HL-60/S4 (cell line): ENCODE results near the gene PPME1.

Experiments
- in situ Hi-C: fragments of 300-500 bp; cut with MboI; formaldehyde crosslinking; loops from 2 replicates; pipeline ENCODE4 v1.14.3; 2022; ENCODE audit warnings: low sequenced_read_pairs

Gene PPME1

GRCh38 chr11:74221816-74222215, 50.7 kb downstream of the PPME1 start:
- in situ Hi-C loops: no loop called here

GRCh38 chr11:74225565-74225964, 54.5 kb downstream of the PPME1 start:
- in situ Hi-C loops: no loop called here

GRCh38 chr11:74226907-74227306, 55.8 kb downstream of the PPME1 start:
- in situ Hi-C loops: no loop called here

GRCh38 chr11:74232311-74232950, 61.3 kb downstream of the PPME1 start:
- in situ Hi-C loops: no loop called here

DNA sequence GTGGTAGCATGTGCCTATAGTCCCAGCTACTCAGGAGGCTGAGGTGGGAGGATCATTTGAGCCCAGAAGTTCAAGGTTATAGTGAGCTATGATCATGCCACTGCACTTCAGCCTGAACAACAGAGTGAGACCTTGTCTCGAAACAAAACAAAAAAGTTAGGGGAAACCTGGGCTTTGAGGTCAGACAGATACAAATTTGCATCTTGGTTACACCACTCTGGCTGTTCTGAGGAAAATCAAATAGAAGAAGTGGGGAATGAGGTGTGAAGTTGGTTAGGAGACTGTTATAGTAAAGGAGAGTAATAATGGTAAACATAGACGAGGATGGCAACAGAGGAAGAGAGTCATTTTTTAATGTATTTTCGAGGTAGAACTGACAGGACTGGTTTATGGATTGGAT, 62.6 kb downstream of the PPME1 start:
- in situ Hi-C loops: no loop called here

GRCh38 chr11:74235121-74235520, 64.0 kb downstream of the PPME1 start:
- in situ Hi-C loops: no loop called here

GRCh38 chr11:74237541-74237940, 66.5 kb downstream of the PPME1 start:
- in situ Hi-C loops: no loop called here

DNA sequence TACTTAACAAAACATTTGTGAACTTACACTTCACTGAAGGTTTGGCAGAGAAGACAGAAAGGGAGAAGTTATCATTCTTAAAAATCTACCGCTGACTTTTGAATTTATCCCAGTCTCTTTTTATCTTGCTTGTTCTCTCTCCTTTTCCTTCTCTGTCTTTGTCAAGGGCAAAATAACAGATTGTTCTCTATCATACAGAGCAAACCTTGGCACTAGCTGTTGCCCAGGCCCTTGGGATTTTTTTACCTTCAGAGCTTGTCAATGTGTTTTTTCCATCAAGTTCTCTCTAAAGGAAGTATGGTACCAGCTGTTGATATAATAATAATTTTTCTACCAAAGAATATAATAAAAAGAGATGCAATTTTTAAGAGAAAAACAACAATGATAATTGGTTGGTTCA, 67.2 kb downstream of the PPME1 start:
- in situ Hi-C loops: no loop called here

- in situ Hi-C loops: no loop called here
These were observed 77.4 kb downstream of the PPME1 start for GRCh38 chr11:74248469-74248868.

GRCh38 chr11:74249496-74249895, 78.4 kb downstream of the PPME1 start:
- in situ Hi-C loops: no loop called here

GRCh38 chr11:74253361-74253760, 82.3 kb downstream of the PPME1 start:
- in situ Hi-C loops: loop anchor here (25.0 kb wide), 1 partner anchor 309 kb away; no protein-coding TSS in a partner anchor

DNA sequence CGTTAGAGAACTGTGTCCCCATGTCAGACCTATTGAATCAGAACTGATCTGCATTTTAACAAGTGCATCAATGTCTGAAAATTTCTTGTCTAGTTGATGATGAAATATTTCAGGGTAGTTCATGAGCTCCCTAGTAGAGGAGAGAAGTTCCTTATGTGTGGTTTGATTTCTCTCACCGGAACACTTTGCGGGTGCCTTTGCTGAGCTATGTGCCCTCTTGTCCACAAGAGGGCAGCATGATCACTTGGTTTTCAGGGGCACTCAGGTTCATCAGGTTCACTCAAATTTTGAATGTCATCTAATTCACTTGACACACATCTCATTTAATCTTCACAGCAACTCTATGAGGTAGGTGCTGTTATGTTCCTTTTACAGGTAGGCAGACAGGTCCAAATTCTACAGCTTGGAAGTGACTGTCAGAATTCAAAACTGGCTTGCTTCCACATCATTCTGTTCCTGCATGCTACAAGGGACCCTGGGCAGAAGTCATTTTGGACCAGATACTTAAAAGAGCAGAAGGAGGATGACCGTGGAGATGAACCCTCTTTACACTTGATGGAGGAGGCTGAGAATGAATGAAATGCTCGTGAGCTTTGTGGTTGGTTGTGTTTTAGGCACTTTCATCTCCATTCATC, 84.8 kb downstream of the PPME1 start:
- in situ Hi-C loops: loop anchor here (25.0 kb wide), 1 partner anchor 306 kb away; no protein-coding TSS in a partner anchor

DNA sequence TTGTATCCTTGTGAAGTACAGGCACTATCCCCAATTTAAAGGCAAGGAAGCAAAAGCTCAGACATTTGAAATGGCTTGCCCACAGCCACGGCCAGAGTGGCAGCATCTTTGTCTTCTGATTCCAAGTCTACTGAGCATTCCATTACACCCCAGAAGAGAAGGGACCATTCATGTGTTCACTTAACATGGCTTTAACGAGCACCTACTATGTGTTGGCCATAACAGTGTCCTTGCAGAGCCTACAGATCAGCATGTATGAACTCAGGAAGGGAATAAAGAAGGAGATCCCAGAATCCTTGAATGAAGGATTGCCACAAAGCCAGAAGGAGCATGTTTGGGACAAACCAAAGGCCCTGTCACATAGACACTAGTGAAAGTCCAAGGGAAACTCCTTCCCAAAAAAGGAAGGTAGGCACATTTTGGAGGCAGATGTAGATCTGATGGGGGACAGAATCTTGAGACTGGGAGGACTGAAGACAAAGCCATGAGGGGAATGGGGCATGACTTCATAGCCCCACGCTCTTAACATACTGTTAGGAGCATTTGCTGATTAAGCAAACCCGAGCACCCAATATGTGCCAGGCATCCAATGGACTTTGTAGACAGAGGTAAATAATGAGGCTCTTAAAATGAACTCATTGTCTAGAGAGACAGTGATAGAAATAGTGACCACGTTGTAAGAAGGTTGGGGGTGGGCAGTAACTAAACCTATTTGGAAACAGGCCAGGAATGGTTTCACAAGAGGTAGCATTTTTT, 85.5 kb downstream of the PPME1 start:
- in situ Hi-C loops: loop anchor here (25.0 kb wide), 1 partner anchor 306 kb away; no protein-coding TSS in a partner anchor

- in situ Hi-C loops: loop anchor here (25.0 kb wide), 1 partner anchor 304 kb away; no protein-coding TSS in a partner anchor
These were observed 87.0 kb downstream of the PPME1 start for GRCh38 chr11:74257959-74258553.

DNA sequence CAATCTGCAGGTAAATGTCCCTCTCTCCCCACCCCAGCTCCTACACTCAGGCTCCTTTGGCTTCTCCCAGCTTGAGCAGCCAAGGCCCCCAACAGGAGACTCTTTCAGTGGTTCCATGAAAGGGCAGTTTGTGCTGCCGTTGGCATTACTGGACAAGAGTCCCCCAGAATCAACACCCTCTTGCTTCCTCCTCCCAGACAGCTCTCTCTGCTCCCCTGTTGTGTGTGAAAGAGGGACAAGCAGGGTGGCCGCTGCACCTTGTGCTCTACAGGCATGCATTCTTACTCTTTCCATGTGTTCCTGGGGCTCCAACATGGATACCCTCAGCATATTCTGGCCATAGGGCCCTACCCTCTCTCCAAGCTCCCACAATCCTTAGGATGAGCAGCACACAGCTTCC, 91.6 kb downstream of the PPME1 start:
- in situ Hi-C loops: loop anchor here (25.0 kb wide), 1 partner anchor 300 kb away; no protein-coding TSS in a partner anchor

DNA sequence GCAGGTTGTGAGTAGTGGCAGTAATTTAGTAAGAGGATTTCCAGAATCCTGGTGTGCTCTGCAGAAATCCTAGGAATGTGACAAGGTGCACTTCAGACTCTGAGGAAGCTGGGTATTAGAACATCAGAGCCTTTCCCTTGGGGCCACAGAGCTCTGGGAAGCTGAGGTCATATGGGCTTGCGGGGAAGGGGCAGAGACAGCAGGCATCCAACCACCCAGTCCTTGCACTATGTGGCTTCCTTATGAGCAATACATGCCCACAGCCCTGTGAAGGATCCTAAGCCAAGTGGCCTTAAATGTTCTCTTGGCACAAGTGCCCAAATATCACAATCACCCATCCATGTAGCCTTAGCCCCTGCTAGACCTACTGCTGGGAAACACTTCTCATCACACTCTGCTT, 94.2 kb downstream of the PPME1 start:
- in situ Hi-C loops: loop anchor here (25.0 kb wide), 1 partner anchor 297 kb away; no protein-coding TSS in a partner anchor

- in situ Hi-C loops: loop anchor here (25.0 kb wide), 1 partner anchor 295 kb away; no protein-coding TSS in a partner anchor
These were observed 95.9 kb downstream of the PPME1 start for GRCh38 chr11:74267014-74267413.

DNA sequence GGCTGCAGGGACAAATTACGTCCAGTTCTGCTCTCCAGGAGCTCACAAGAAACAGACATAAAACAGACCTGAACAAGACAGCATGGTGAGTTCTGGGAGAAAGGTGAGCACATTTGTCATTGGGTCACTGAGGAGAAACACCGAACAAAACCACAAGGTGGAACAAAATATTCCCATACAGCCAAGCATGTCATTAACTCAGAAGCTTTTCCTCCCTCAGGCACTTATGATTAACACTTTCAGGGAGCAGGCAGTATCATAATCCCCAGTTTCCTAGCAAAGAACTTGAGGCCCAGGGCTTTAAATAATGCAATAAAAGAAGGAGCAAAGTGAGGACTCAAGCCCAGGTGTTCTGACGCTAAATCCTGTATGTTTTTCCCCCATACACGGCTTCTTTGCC, 97.4 kb downstream of the PPME1 start:
- in situ Hi-C loops: loop anchor here (25.0 kb wide), 1 partner anchor 294 kb away; no protein-coding TSS in a partner anchor

DNA sequence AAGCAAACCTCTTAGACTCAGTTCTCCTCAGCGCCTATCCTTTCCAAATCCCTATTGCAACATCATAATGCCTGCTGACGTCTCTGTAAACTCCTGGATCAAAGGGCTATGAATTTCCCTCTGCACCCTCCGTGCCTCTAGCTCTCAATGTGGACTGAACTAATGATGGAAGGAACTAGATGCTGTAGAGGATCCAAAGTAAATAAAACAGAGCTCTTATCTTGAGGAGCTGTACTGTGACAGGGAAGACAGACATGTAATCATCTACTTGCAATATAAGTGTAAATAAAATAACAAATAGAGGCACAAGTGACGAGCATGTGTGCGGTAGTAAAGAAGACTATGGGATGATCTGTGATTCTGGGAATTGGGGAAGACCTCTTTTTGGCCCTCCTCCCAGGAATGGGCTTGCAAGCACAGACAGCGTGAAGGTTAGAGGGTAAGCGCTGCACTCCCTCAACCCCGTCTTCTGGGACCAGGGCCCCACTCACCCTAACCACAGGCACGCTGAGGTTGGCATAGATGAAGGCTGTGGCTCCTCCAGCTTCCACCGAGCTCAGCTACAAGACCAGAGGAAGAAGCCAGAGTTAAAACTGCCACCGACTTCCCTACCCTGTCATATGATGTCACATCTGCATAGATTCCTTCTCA, 98.2 kb downstream of the PPME1 start:
- in situ Hi-C loops: loop anchor here (25.0 kb wide), 1 partner anchor 293 kb away; no protein-coding TSS in a partner anchor

DNA sequence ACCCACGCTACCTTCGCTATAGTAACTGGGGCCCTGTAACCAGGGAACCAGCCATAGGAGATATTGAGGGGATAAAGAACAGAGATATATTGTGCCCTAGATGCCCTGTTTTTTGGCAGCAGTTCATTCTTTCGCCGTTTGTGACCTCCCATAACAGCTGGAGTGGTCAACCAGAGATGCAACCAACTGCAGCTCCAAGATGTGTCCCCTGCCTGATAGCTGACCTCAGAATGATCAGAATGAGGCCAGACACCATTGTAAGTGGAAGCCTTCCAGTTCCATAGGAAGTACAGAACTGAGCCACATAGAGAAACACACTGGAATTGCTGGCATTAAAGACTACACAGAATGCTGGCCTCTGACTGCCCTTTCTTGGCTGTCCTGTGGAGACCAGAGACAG, 101.2 kb downstream of the PPME1 start:
- in situ Hi-C loops: loop anchor here (25.0 kb wide), 1 partner anchor 290 kb away; no protein-coding TSS in a partner anchor
